GM21717 (cell line): ENCODE results near the gene SF3B2.
"Not testable (repeated sequence)": the region's sequence is repeated elsewhere in the genome, so short reads cannot be mapped to it uniquely, and the experiment has no call there.

Experiments used
- ATAC-seq: cut with Tn5 transposase; IDR thresholded peaks from one replicate; pipeline ENCODE4 v1.9.1; 2021; ENCODE audit warnings: mild to moderate bottlenecking, moderate library complexity; ENCODE audit not compliant: unreplicated experiment

The SF3B2 gene

DNA sequence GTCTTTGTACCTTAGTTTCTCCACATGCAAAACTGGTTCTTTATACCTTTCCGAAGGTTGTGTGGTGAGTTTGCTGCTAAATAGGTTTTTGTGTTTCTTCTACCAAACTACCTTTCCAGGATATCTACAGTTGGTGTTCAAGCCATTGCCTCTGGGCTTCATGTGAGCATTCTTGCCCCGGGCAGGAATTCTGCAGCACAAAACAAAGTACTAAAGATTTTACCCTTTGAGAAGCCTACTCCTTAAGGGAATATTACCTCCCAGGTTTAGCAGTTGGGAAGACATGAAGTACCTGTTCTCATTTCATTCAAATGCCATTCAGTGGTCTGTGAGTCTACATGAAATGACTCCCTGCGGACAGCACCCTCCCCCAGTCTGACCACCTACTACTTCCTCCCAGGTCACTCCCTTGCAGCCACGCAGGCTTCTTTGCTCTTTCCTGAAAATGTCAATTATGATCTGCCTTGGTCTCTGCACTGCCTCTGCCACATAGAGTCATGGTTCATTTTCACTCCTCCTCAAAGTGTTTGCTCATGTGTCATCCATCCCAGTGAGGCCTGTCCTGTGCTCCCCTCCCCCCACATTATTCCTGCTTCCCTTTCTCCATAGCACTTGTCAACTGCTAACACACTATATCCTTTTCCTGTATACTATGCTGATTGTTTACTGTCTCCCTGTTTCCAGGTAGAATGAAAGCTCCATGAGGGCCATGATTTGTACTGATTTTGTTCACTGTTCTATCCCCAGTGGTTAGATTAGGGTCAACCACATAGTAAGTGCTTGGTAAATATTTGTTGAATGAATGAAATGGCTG, 54.8 kb downstream of the SF3B2 start:
- no peak for ATAC-seq

DNA sequence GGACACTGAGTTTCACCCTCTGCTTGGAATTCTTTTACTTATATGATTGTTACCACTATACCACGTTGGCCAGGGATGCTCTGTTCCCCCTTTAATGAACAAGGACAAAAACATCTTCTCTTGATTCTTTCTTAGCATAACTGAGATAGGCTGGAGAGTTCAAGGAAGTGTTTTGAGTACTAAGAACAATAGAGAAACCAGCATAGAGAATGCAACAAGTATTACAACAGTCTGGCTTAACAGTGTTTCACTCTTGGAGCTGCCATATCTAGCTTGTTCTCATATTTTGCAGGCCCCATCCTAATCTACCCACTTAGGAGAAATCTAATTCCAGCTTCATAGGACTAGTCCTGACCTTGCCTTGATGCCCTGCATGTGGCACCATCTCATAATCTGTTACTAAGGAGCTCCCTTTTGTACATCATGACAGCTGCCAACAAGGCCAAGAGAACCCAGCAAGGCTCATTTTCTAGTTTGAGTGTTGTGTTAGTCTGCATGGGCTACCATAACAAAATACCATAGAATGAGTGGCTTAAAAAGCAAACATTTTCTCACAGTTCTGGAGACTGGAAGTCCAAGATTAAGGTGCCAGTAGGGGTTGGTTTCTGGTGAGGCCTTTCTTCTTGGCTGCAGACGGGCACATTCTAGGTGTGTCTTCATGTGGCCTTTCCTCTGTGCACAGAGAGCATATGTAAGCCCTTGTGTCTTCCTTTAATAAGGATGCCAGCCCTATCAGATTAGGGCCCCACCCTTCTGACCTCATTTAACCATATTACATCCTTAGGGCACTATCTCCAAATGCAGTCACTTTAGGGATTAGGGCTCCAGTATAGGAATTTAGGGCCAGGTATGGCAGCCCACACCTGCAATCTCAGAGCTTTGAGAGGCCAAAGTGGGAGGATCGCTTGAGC, 55.7 kb downstream of the SF3B2 start:
- ATAC-seq, result no peak

DNA sequence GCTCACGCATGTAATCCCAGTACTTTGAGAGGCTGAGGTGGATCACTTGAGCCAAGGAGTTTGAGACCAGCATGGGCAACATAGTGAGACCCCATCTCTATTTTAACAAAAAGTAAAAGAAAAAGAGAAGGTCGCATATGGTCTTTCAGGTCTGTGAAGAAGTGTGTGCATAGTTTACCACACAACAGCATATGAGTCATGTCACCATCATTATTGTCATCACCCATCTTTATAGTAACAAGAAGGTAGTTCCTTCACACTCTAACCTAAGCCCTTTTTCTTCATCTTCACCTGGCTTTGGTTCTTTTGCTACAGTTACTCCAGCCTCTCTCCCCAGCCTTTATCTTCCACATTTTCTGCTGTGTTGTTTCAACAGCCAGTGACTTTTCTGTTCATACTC, 57.1 kb downstream of the SF3B2 start:
- ATAC-seq, result no peak

DNA sequence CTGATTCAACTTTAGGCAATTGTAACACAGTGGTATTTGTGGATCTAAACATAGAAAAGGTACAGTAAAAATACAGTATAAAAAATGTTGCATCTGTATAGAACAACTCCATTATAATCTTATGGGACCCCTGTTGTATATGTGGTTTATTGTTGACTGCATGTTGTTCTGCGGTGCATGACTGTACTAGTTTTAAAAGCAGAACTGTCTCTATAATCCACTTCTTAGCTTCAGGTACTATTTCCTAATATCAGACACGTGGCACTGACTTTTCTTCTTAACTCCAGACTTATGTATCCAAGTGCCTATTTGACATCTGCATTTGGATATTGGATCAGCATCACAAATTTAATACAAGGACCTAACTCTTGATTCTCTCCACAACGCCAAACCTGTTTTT, 59.0 kb downstream of the SF3B2 start:
- no peak for ATAC-seq

DNA sequence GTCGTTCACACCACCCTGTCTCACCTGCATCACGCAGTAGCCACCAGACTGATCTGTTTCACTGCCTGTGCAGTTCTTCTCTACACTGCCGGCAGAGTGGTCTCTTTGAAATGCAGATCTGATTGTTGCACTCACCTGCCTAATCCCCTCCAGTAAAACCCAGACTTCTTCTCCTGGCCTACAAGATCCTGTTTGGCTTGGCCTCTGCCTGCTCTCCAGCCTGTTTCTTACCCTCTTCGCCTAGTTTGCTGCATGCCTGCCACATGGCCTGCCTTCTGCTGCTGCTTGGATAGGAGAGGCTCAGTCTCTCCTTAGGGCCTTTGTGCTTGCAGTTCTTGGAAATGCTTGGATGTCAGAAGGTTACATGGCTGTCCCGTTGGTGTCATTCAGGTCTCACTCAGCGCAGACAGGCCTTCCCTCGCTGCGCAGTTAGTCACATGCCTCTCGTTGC, 59.9 kb downstream of the SF3B2 start:
- no peak for ATAC-seq

DNA sequence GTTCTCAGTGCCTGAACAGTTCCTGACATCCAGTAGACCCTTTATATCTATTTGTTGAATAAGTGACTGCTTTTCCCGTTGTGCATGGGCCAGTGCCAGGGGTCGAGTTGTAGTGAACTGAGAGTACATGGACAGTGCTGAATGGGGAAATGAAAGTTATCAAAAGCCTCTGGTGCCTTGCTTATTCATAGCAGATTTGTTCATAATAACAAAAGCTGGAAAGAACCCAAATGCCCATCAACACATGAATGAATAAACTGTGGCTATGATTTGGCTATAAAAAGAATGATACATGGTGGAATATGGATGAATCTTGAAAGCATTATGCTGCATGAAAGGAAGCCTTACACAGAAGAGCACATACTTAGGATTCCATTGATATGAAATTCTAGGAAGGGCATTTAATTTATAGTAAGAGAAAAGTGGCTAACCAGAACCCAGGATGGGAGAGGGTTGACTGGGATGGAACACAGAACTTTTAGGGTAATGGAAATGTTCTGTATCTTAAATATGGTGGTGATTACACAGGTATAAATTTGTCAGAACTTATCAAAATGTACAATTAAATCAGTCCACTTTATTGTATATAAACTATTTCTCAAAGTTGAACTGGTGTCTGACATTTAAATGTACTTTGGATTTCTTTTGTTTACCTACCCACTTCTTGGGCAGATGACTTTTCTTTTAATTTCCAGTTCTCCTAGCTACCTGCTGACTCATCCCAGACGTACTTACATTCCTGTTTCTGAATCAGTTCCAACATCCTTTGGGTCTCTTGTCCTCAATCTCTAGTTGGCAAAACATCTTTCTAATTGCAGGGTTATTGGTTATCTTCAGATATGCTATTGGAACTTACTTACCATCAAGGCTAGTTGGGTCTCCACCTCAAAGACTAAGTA, 60.7 kb downstream of the SF3B2 start:
- no peak for ATAC-seq

DNA sequence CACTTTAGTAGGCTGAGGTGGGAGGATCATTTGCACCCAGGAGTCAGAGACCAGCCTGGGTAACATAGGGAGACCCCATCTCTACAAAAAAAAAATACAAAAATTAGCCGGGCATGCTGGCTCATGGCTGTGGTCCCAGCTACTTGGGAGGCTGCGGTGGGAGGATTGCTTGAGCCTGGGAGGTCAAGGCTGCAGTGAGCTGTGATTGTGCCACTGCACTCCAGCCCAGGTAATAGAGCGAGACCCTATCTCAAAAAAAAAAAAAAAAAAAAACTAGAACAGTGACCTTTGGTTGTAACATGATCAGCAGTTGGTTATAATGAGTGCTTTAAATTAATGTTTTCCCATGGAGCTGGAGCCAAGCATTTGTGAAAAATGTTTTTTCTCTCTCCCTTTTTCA, 62.8 kb downstream of the SF3B2 start:
- ATAC-seq, result not testable (repeated sequence)

DNA sequence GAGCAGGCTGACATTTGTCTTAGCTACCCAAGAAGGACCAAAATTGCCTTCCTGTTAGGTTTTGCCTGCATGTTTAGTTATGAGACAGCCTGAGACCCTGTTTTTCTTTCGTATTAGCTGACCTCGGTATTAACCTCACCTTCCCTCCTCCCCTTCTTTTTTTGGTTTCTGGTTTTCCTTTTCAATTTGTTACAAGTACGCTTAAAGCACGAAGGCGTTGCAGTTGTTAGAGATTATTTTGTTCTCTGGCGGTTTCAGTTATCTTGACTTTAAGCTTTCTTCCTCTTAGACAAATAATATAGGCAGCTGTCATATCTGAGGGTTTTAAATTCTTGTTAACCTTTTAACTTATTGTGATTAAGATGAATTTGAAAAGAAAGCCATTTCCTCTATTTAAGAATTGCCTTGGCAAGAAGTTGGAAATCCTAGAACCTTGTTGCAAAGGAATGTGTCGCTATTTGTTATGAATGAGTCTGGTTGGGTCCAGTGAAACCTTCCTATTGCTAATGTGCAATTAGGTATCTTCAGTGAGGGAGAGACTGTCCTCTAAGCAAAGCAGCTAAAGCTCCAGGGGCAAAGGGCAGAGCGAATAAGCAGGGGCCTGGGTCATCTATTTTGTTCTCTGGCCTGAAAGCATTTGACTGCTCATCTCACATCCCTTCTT, 63.6 kb downstream of the SF3B2 start:
- no peak for ATAC-seq

DNA sequence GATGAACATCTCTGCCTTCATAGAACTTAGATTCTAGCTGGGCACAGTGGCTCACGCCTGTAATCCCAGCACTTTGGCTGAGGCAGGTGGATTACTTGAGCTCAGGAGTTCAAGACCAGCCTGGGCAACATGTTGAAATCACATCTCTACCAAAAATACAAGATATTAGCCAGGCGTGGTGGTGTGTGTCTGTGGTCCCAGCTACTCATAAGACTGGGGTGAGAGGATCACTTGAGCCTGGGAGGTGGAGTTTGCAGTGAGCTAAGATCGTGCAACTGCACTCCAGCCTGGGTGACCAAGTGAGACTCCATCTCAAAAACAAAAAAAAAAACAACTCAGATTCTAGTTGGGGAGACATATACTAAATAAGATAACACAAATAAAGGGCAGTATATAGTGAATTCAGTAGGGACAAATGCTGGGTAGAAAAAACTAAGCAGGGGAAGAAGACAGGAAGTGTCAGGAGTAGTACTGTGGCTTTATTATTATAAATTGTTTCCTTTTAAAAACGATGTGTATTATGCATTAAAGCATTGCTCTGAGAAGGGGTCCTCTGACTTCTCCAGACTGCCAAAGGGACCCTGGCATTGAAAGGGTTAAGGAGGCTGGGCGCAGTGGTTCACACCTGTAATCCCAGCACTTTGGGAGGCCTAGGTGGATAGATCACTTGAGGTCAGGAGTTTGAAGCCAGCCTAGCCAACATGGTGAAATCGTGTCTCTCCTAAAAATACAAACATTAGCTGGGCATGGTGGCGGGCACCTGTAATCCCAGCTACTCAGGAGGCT, 64.6 kb downstream of the SF3B2 start:
- no peak for ATAC-seq

DNA sequence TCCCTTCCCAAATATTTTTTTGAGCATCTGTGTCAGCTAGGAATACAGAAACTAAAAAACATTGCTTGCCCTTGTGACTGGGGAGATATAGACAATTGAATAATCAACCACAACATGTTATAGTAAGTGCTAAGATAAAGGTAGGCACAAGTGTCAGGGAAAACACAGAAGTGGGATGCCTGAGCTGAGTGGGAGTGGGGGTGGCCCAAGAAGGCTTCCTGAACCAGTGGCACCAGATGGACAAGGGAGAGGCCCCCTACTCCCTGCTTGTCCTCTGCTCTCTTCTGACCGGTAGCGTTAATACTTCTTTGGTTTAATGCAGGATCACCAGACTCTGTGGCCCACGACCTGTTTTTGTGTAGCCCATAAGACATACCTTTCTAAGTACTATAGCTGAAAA, 66.7 kb downstream of the SF3B2 start:
- ATAC-seq, result no peak
